ENCODE data around the gene CSNK1A1.
"Not testable (repeated sequence)": the region's sequence is repeated elsewhere in the genome, so short reads cannot be mapped to it uniquely, and the experiment has no call there.

The CSNK1A1 gene

GRCh38 chr5:149487672-149488071 lies 63.6 kb downstream of the CSNK1A1 start:
- DNase-seq = no peak

GRCh38 chr5:149486726-149487635 lies 64.3 kb downstream of the CSNK1A1 start:
- DNase-seq = no peak

GRCh38 chr5:149485655-149486615 lies 65.3 kb downstream of the CSNK1A1 start:
- peak; percentile 83 for DNase-seq

GRCh38 chr5:149481485-149481884 lies 69.8 kb downstream of the CSNK1A1 start:
- DNase-seq = no peak

- DNase-seq = no peak
These were observed 72.5 kb downstream of the CSNK1A1 start for GRCh38 chr5:149478761-149479160.

- DNase-seq = no peak
These were observed 75.5 kb downstream of the CSNK1A1 start for GRCh38 chr5:149475777-149476176.

- DNase-seq = no peak
These were observed 77.0 kb downstream of the CSNK1A1 start for GRCh38 chr5:149474198-149474597.

- DNase-seq = no peak
These were observed 77.8 kb downstream of the CSNK1A1 start for GRCh38 chr5:149473441-149473840.

GRCh38 chr5:149472399-149472798 lies 78.8 kb downstream of the CSNK1A1 start:
- no peak for DNase-seq

- DNase-seq = no peak
These were observed 79.6 kb downstream of the CSNK1A1 start for GRCh38 chr5:149471406-149472183.

- no peak for DNase-seq
These were observed 80.3 kb downstream of the CSNK1A1 start for GRCh38 chr5:149470942-149471341.

GRCh38 chr5:149466457-149466972 lies 84.7 kb downstream of the CSNK1A1 start:
- DNase-seq = no peak

GRCh38 chr5:149464796-149465489 lies 86.3 kb downstream of the CSNK1A1 start:
- DNase-seq = no peak

- DNase-seq = not testable (repeated sequence)
These were observed 89.3 kb downstream of the CSNK1A1 start for GRCh38 chr5:149461907-149462306.

GRCh38 chr5:149459891-149460290 lies 91.3 kb downstream of the CSNK1A1 start:
- no peak for DNase-seq

- no peak for DNase-seq
These were observed 93.9 kb downstream of the CSNK1A1 start for GRCh38 chr5:149457393-149457763.

- DNase-seq = no peak
These were observed 94.4 kb downstream of the CSNK1A1 start for GRCh38 chr5:149456597-149457392.

- DNase-seq = peak; percentile 1
These were observed 95.3 kb downstream of the CSNK1A1 start for GRCh38 chr5:149455889-149456409.

- DNase-seq = no peak
These were observed 97.4 kb downstream of the CSNK1A1 start for GRCh38 chr5:149453618-149454415.
